ENCODE measurements around the gene TMEM86A.
"Not testable (repeated sequence)": the region's sequence is repeated elsewhere in the genome, so short reads cannot be mapped to it uniquely, and the experiment has no call there.

The TMEM86A gene, protein sequence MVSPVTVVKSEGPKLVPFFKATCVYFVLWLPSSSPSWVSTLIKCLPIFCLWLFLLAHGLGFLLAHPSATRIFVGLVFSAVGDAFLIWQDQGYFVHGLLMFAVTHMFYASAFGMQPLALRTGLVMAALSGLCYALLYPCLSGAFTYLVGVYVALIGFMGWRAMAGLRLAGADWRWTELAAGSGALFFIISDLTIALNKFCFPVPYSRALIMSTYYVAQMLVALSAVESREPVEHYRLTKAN

GRCh38 chr11:18698341-18699268, at the start of gene TMEM86A:
Gene TMEM86A (plus strand): TSS chr11:18698779. CDS start chr11:18698887, 108 bp downstream.
- DNase-seq (ENCODE audit: low read depth) = peak; percentile 80
- H3K4me3 ChIP-seq (ENCODE audit: low read depth, low read length) = peak within 1 kb of the TSS; percentile 53
- no peak for TF ChIP-seq CTCF (IDR thresholded peaks at IDR 0.05; ENCODE audit: insufficient read depth, low read depth, low read length, missing control alignments)

DNA sequence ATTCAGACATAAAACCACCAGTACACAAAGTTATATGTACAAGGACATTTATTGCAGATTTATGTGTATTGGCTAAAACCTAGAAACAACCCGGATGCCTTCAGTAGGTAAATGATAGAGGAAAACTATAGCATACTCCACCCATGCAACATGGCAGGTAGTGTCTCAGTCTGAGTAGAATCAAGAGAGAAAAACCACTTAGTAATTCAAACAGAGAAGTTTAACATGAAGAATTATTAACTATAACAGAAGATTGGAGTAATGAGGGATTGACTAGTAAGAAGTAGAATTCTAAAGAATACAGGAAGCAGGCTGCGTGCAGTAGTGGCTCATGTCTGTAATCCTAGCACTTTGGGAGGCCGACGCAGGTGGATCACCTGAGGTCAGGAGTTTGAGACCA, 48.2 kb upstream of the TMEM86A start:
- no peak for TF ChIP-seq CTCF (IDR thresholded peaks at IDR 0.05; ENCODE audit: insufficient read depth, low read depth, low read length, missing control alignments)
- H3K4me3 ChIP-seq (ENCODE audit: low read depth, low read length) = no peak overlapping the region
- DNase-seq (ENCODE audit: low read depth) = no peak

GRCh38 chr11:18650859-18651557, 47.6 kb upstream of the TMEM86A start:
- TF ChIP-seq CTCF (IDR thresholded peaks at IDR 0.05; ENCODE audit: insufficient read depth, low read depth, low read length, missing control alignments) = peak; percentile 70
- DNase-seq (ENCODE audit: low read depth) = peak; percentile 88

GRCh38 chr11:18657673-18658072, 40.9 kb upstream of the TMEM86A start:
- DNase-seq (ENCODE audit: low read depth) = no peak
- TF ChIP-seq CTCF (IDR thresholded peaks at IDR 0.05; ENCODE audit: insufficient read depth, low read depth, low read length, missing control alignments) = no peak
- no peak overlapping the region for H3K4me3 ChIP-seq (ENCODE audit: low read depth, low read length)

More at GRCh38 chr11:18650859-18651557, 47.6 kb upstream of the TMEM86A start:
- H3K4me3 ChIP-seq (ENCODE audit: low read depth, low read length) = no peak overlapping the region

DNA sequence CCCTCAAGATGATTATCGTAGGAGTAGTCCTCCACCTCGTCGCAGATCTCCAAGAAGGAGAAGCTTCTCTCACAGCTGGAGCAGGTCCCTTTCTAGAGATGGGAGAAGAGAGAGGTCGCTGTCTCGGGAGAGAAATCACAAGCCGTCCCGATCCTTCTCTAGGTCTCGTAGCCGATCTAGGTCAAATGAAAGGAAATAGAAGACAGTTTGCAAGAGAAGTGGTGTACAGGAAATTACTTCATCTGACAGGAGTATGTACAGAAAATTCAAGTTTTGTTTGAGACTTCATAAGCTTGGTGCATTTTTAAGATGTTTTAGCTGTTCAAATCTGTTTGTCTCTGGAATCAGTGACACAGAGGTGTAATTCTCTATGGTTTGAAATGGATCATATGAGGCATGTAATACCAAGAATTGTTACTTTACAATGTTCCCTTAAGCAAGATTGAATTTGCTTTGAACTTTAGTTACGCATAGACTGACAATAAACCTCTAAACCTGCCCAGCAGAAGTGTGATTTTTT, 33.2 kb upstream of the TMEM86A start:
- H3K4me3 ChIP-seq (ENCODE audit: low read depth, low read length); DNase-seq (ENCODE audit: low read depth): not testable (repeated sequence)

DNA sequence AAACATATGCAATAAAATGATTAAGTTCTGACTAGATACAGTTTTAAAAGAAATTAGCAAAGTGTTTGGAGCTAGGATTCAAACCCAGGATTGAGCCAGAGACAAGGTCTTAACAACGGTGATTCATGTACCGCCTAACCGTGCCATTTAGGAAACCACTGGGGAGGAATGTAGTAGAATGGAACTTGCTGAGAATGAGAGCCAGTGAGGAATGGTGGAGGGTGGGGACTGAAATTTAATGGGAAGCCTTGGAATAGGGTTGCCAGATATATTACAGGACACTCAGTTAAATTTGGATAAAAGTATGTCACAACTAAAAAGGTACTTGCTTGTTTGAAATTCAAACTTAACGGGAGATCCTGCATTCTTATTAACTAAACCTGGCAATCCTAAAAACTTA, 30.4 kb upstream of the TMEM86A start:
- no peak for DNase-seq (ENCODE audit: low read depth)
- H3K4me3 ChIP-seq (ENCODE audit: low read depth, low read length) = no peak overlapping the region
- no peak for TF ChIP-seq CTCF (IDR thresholded peaks at IDR 0.05; ENCODE audit: insufficient read depth, low read depth, low read length, missing control alignments)

DNA sequence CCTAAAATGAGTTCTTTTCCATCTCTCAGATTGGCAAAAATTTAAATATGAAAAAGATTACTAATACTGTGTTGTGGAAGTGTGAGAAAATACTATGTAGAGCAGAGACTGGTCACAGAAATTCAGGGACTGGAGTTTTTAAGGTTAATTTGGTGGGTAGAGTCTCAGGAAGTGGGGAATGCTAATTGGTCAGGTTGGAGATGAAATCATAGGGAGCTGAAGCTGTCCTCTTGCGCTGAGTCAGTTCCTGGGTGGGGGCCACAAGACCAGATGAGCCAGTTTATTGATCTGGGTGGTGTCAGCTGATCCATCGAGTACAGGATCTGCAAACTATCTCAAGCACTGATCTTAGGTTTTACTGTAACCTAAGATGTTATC, 29.4 kb upstream of the TMEM86A start:
- no peak overlapping the region for H3K4me3 ChIP-seq (ENCODE audit: low read depth, low read length)
- DNase-seq (ENCODE audit: low read depth) = no peak
- TF ChIP-seq CTCF (IDR thresholded peaks at IDR 0.05; ENCODE audit: insufficient read depth, low read depth, low read length, missing control alignments) = no peak

All from GM12865 (cell line).